ENCODE results near the gene HIGD1B.
A peak's percentile ranks its signal among the peaks of the same experiment; 100 is the strongest.

Gene HIGD1B

DNA sequence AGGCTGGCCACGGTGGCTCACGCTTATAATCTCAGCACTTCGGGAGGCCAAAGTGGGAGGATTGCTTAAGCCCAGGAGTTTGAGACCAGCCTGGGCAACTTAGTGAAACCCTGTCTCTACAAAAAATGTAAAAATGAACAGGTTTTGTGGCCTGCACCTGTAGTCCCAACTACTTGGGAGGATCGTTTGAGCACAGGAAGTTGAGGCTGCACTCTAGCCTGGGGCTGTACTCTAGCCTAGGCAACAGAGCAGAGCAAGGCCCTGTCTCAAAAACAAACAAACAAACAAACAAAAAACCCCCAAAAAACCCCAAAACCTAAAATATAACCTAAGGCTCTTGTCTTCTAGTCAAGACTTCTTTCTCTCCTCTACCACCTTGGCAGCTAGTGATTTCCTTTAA lies 7.4 kb upstream of the HIGD1B start:
- DNase-seq = no peak

DNA sequence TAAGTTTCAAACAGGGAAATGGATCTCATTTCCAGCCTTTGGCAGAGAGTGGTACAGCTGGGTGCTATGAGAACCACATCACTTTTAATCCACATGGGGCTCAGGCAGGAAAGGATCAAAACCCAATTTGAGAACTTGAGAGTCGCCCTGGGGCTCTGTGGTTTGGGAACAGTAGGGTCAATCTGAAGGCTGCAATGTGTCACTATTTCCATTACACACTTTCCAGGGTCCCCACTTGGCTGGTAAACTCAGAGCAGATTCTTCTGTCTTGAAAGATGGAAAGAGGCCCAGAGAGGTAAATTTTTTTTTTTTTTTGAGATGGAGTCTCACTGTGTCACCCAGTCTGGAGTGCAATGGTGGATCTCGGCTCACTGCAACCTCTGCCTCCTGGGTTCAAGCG lies 6.7 kb upstream of the HIGD1B start:
- DNase-seq = no peak

DNA sequence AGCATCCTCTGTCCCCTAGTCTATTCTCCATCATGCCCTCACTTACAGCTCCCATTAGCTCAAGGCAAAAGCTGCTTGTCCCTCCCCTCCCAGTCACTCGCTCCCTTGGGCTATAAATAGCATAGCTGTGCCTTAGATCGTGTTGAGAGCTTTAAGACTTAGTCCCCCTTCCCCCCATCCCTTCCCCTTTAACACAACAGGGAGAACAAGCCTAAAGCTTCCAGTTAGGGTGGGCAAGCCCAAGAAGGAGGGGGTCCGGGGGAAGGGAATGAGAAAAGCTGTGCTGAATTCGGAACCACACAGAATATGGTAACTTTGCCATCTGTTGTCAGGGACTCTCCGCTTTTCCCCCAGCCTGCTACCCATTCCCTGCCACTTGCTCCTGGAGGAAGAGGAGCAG lies 4.9 kb upstream of the HIGD1B start:
- DNase-seq = no peak

DNA sequence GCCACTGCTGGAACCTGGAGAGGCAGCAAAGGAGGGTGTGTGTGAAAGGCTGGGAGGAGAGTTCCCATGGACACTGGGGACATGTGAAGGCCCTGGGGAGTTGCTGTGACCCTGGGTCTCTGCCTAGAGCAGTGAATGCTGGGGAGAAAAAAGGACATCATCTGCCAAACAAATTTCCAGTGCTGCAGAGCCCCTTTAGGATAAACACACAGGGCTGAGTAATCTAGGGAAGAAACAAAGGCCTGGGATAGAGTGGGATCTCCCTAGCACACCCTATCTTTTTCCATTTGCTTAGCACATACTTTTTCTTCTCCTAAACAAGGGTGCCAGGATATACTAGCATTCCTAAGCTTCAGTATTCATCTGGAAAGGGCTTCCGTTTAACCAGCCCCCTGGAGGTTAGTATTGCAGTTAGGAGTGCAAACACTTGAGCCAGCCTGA lies 3.3 kb upstream of the HIGD1B start:
- no peak for DNase-seq

DNA sequence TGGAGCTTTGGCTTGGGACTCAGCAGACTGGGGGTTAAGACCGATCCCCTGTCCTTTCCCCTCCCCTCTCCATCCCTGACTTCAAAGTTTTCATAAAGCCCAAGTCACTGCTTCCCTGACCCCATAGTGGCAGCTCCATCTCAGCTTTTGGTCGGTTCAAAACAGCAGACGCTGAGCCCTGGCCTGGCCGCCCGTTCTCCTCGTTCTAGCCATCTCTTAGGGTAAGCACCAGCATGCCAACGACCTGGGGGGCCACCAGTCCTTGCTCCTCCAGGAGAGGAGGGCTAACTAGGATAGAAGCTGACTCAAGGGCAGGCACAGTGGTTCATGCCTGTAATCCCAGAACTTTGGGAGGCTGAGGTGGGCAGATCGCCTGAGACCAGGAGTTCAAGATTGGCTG lies 1.5 kb upstream of the HIGD1B start:
- DNase-seq = no peak

- DNase-seq = no peak
Measured at GRCh38 chr17:44848257-44848795, 643 bp downstream of the HIGD1B start.

GRCh38 chr17:44848961-44849489 lies 1.3 kb downstream of the HIGD1B start:
- DNase-seq = no peak

DNA sequence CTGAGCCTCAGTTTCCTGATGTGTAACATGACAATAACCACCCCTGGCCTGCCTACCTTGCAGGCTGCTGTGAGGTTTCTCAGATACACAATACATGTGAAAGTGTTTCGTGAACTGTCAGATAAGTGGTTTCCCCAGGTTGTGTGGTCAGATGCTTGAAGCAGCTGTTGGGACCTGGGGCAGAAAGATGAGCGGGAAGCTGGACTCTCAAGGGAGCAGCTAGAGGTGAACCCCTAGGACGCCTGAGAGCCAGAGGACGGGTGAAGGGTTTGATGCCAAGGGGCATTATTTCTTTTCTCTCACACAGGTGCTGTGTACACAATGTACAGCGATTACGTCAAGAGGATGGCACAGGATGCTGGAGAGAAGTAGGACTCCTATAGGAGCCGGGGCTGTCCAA lies 2.3 kb downstream of the HIGD1B start:
- DNase-seq = no peak

DNA sequence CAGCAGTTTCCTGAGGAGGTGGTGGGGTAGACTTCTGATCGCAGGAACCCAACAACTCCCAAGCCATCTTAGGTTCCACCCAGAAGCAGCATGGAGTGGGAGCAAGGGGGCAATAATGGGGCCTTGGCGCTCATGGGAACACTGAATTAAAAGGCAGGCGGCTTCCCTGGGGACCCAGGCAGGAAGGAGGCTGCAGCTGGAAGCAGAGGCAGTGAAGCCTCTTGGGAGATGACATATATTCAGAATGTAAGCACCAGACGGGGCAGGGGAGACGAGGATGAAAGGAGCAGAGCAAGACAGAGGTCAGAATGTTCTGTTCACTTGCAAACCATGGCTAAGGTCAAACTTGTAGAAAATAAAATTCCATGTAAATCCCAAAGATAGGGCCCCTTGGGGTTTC lies 2.9 kb downstream of the HIGD1B start:
- no peak for DNase-seq

- DNase-seq = no peak
Measured at GRCh38 chr17:44854192-44854591, 6.5 kb downstream of the HIGD1B start.

GRCh38 chr17:44859701-44860100 lies 12.0 kb downstream of the HIGD1B start:
- no peak for DNase-seq

DNA sequence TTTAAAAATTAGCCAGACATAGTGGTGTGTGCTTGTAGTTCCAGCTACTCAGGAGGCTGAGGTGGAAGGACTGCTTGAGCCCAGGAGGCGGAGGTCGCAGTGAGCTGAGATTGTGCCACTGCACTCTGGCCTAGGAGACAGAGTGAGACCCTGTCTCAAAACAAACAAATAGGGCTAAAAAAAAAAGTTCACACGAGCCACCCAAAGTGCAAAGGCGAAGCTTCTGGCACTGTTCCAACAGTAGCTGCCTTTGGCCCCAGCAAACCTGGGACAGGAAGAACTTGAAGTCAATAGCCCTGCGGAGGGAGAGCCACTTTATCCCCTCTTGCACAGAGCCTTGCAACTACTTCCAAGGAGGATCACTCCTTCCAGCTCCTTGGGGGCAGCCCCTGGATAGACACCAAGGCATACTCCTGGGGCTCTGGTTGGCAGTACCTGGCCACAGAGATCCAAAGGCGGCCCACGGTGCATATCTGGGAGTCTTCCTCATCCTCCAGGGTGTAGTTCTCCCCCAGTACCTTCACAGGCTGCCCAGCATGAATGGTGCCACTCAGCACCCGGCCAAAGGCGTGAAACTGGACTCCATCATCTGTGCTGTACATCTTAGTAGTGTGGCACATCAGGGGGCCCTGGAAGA lies 14.7 kb downstream of the HIGD1B start:
- DNase-seq = no peak

DNA sequence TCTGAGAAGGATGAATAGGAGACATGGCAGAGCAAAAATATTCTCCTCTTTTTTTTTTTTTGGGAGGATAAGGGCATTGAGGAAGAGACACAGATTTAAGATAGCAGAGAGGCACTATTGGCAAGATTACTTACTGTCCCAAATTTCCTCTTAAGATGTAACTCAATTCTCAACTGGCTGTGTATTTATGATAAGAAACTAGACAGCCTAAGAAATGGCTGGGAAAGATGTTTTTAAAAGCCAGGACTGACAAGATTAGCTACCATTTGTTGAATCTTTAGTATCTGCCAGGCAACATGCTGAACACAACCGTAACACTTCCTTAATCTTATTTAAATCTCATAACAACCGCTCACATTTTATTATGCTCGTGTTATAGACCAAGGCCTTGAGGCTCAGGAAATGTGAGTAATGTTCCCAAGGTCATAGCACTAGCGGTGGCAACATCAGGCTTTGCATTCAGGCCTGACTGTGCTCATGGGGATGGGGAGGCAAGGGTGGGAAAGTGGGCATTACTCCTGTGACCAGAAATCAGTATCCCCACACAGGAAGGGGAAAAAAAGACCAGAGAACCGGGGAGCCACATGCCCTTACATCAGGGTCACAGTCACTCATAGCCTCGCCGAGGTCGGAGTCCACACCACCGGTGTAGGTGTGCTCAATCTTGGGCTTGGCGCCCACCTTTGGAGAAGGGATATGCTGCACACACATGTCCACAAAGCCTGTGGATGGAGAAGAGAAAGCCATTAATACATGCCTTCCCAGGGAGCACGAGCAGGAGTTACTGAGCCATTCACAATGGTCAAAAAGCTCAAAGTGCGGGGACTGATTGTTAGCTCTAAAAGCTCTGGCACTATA lies 15.6 kb downstream of the HIGD1B start:
- DNase-seq = no peak

DNA sequence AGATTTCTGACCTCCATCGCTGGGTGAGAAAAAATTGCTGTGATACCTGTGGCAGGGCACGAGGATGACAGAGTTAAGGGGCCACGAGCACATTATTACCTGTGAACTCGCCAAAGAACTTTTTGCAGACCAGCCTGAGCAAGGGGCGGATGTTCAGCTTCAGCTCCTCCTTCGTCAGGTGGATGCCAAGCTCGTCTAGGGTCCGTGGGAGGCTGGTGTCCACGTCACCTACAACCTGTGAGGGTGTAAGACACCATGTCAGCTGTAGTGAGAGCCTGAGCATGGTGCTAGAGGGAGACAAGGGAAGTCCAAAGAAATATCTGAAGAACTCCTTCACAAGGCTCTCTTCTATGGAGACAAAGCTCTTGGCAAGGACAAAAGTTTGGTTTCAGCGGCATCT lies 17.1 kb downstream of the HIGD1B start:
- no peak for DNase-seq

DNA sequence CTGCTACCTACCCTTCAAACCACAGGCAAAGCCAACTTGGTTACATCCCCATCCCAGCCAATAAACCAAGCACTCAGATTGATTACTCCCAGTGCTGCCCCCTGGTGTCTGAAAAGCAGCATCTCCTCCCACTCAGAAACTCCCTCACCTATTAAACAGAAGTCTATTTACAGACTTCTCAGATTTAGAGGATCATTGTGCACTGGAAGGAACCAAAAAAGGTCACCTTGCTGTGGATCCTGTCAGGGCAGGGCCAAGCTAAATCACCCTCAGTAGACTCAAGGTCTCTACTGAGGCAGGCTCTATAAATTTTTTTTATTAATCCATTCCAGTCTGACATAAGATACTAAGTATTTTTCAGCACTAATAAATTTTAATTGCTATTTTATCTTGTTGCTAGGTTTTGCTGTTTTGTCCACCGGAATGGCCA lies 17.6 kb downstream of the HIGD1B start:
- DNase-seq = peak; percentile 64

DNA sequence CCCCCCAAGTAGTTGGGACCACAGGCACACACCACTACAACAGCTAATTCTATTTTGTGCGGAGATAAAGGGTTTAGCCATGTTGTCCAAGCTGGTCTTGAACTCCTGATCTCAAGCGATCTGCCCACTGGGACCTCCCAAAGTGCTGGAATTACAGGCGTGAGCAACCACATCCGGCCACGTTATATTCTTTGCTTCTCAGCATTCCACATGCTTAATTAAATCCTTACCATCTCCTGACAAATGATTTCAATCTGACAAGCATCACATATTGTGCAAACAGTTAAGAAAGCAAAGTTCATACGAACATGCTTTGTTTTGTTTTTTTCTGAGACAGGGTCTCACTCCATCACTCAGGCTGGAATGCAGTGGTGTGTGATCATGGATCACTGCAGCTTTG lies 18.2 kb downstream of the HIGD1B start:
- DNase-seq = no peak

- DNase-seq = no peak
Measured at GRCh38 chr17:44867841-44868240, 20.2 kb downstream of the HIGD1B start.

DNA sequence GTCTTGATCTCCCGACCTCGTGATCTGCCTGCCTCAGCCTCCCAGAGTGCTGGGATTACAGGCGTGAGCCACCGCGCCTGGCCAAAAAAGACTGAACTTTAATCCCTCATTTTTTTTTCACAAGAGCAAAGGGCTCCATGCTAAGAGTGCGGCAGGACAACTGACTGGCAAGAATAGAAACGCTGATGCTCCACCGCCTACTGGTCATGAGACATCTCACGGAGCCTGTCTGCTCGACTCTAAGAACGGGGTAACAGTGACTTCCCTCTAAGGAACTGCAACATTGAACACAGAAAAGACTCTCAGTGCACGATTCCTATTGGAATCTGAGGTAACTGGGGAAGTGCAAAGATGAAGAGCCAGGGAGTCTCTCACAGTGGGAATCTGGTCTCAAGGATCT lies 23.9 kb downstream of the HIGD1B start:
- no peak for DNase-seq

DNA sequence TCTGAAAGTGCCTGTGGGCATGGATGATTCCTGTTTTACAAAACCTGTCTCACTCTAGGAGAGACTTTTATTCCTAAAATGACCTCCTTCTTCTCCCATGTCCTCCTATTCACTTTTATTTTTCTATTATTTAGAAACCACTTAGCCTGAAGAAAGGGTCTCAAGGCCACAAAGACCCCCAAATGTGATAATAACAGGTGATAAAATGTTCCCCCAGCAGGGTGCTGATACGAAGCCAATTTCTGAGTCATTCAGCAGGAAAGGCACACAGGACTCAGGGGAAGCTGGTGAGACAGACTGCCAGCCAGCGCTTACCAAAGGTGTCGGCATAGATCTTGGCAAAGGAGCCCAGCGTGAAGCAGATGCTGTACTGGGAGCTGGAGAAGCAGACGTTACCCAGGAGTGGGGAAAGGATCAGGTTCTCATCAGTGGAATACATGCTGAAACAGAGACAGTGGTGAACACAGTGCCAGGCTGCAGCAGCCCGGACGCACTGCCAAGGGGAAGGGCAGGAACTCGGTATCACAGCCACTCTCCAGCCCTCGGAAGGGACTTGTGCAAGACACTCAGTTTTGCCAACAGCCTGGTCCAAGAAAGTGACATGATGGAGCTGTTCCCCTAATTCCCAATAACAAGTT lies 24.6 kb downstream of the HIGD1B start:
- DNase-seq = no peak

- no peak for DNase-seq
Measured at GRCh38 chr17:44875761-44876160, 28.1 kb downstream of the HIGD1B start.

GRCh38 chr17:44877121-44877520 lies 29.4 kb downstream of the HIGD1B start:
- DNase-seq = no peak

- DNase-seq = no peak
Measured at GRCh38 chr17:44878627-44879221, 31.0 kb downstream of the HIGD1B start.

DNA sequence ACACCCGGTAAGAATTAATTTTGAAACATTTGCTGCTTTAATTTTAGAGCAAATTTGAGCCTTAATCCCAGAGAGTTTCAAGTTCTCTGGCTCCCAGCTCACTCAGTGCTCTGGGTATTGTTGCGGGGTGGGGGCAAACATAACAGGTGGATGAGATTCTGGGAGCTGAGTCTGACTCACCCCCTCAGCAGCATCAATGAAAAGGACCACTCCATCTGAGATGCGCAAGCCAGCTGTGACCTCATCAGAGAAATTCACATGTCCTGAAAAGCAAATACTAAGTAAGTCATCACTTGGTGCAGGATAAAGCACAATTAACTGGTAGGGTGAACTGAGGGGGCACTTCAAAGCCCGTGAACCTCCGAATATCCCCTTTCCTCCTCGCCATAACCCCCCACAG lies 31.7 kb downstream of the HIGD1B start:
- DNase-seq = no peak

All from left hindlimb (tissue), 1 donor.